HEK293 (cell line): ENCODE data around the gene ATXN8OS.

ENCODE experiments used
- CTCF ChIP-seq: fragments of 450-650 bp; formaldehyde crosslinking; IDR thresholded peaks from 2 replicates; pipeline ENCODE4 v1.5.1; 2016; ENCODE audit warnings: missing biosample characterization, missing genetic modification characterization
- ELK4 ChIP-seq: IDR thresholded peaks from 2 replicates; pipeline ENCODE4 v1.6.1; 2011; ENCODE audit warnings: mild to moderate bottlenecking, low read depth, low read length, borderline replicate concordance
- ZBTB26 ChIP-seq: fragments of 450-650 bp; formaldehyde crosslinking; optimal IDR thresholded peaks from 2 replicates; pipeline ENCODE3; 2016; ENCODE audit warnings: missing biosample characterization, mild to moderate bottlenecking, missing genetic modification characterization
- ZFP69B ChIP-seq: fragments of 450-650 bp; formaldehyde crosslinking; IDR thresholded peaks from 2 replicates; pipeline ENCODE4 v1.5.1; 2016; ENCODE audit warnings: missing biosample characterization, missing genetic modification characterization
- ZNF48 ChIP-seq: fragments of 450-650 bp; formaldehyde crosslinking; IDR thresholded peaks from 2 replicates; pipeline ENCODE4 v1.5.1; 2016; ENCODE audit warnings: missing biosample characterization, missing genetic modification characterization
- ZNF558 ChIP-seq: fragments of 450-650 bp; formaldehyde crosslinking; IDR thresholded peaks from 2 replicates; pipeline ENCODE4 v1.5.1; 2016; ENCODE audit warnings: missing biosample characterization, missing genetic modification characterization
- ZSCAN30 ChIP-seq: fragments of 450-650 bp; IDR thresholded peaks from 2 replicates; pipeline ENCODE4 v1.5.1; 2018; ENCODE audit warnings: missing biosample characterization, mild to moderate bottlenecking, missing genetic modification characterization, moderate library complexity

DNA sequence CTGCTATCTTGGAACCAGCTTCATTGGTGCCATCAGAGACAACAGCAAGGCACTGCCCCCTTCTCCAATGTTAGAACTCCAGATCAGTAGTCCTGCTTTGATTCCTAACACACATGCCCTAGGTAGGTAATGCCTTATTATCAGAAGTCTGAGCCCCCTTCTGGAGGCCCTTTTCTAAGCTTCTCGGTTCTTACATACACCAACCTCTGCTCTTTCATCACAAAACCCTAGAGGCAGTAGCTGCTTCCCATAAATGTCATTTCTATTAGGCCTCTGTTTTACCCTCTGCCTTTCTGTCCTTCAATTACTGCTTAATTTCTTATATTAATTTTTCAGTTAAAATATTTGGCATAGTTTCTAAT is 66.0 kb downstream of the ATXN8OS start:
- TF ChIP-seq ZFP69B: no peak
- TF ChIP-seq CTCF (tag by site-specific recombination): no peak
- no peak for TF ChIP-seq ZSCAN30
- no peak for TF ChIP-seq ELK4
- TF ChIP-seq ZNF558 (tag by site-specific recombination): no peak
- no peak for TF ChIP-seq ZBTB26 (tag by site-specific recombination)
- TF ChIP-seq ZNF48 (tag by site-specific recombination): no peak
